K562 (cell line): ENCODE results near the gene CRYAB. TPM values are rescaled to one million over a fixed set of nuclear protein-coding genes. Genes with fewer than 3 reads are reported as not detected.

Experiments
- ZNF318 ChIP-seq, 2 experiments: fragments of 450-650 bp; IDR thresholded peaks; 2 replicates each; pipeline ENCODE4 v1.6.1; 2016; ENCODE audit warnings: mild to moderate bottlenecking in 2 of 2, borderline replicate concordance in 1 of 2, low read depth in 1 of 2, moderate library complexity in 1 of 2
- ZNF395 ChIP-seq: fragments of 200-800 bp; sonication (Bioruptor generic); IDR thresholded peaks from 2 replicates; pipeline ENCODE4 v1.6.1; 2017; ENCODE audit warnings: missing genetic modification characterization, missing compliant biosample characterization
- ZNF695 ChIP-seq: fragments of 450-650 bp; formaldehyde crosslinking; IDR thresholded peaks from 2 replicates; pipeline ENCODE4 v1.4.0; 2020; ENCODE audit warnings: mild to moderate bottlenecking, moderate library complexity
- polyA plus RNA-seq, 8 experiments: library from polyadenylated mRNA; depleted of rRNA in 4 of 8; stranded (reverse) in 5 of 8; unstranded in 3 of 8; fragments of >200 nt; fragmentation: Nextera tagmentation in 2 of 8; fragmentation: Illumina TruSeq in 1 of 8; extraction: Ambion mirVana in 2 of 8; extraction: Trizol in 1 of 8; gene quantifications; 2 replicates each; pipeline versions ENCODE4 v1.2.1 to v1.2.3, GENCODE V29; 2011 to 2014; ENCODE audit warnings: inconsistent platforms in 1 of 8, missing spikeins in 1 of 8
- total RNA-seq, 7 experiments: library from RNA; depleted of rRNA in 6 of 7; stranded (reverse); fragments of >200 nt in 6 of 7; fragmentation: Illumina TruSeq in 2 of 7; extraction: Trizol in 2 of 7; gene quantifications; 2 replicates each; pipeline versions ENCODE4 v1.2.1 to v1.2.3, GENCODE V29; 2011 to 2021; ENCODE audit warnings: low replicate concordance in 1 of 7
- TF ChIP-seq, protein P1 (sequence below), 2 experiments: fragments of 450-650 bp in 1 of 2; sonication (generic) in 1 of 2; formaldehyde crosslinking in 1 of 2; IDR thresholded peaks; 2 replicates each; pipeline versions ENCODE4 v1.7.1 to v1.9.0; 2016 to 2022; ENCODE audit warnings: inconsistent platforms in 1 of 2, mild to moderate bottlenecking in 1 of 2, missing genetic modification reagents in 1 of 2

Gene CRYAB
- total and polyA plus RNA-seq, 9 of the 15 experiments (the other 6 are each of a cell fraction or from before 2014, with no cell fraction given), result 0.83 to 7.5 (median 3.6) TPM

DNA sequence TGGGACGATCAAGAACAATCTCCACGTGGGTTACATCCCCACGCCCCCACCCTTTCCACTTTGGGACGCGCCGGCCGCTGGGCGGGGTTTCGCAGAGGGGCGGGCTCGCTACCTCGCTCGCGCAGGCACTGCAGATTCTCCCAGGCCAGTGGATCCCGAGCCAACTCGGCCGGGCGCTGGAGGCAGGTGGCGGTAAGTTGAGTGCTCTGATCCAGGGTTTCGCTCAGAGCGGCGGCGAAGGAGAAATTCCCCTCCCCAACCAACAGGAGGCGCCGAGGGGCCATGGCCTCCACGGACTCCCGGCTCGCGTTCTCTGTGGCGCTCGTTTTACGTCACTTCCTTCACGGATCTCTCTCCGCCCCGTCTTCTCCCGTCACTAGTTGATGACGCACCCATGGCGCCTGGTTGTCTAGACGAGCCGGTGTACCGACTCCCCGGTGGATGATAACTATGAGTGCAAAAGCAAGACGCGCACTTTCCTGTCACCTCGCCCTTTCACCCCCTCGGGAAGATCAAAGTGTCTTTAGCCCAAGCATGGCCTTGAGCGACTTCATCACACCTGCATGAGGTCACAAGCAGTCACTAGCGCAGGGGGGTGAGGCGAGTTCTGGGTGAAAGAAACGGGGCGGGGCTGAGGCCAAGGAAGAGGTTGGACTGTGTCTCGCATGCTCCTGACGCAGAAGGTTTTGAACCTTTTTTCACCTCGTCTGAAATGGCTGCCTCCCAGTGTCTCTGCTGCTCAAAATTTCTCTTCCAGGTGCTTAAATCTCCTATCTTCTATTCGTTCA is 32.5 kb downstream of the CRYAB start, which contains the start of the genes CFAP68 and FDXACB1 (continued):
- TF ChIP-seq, protein P1, sequence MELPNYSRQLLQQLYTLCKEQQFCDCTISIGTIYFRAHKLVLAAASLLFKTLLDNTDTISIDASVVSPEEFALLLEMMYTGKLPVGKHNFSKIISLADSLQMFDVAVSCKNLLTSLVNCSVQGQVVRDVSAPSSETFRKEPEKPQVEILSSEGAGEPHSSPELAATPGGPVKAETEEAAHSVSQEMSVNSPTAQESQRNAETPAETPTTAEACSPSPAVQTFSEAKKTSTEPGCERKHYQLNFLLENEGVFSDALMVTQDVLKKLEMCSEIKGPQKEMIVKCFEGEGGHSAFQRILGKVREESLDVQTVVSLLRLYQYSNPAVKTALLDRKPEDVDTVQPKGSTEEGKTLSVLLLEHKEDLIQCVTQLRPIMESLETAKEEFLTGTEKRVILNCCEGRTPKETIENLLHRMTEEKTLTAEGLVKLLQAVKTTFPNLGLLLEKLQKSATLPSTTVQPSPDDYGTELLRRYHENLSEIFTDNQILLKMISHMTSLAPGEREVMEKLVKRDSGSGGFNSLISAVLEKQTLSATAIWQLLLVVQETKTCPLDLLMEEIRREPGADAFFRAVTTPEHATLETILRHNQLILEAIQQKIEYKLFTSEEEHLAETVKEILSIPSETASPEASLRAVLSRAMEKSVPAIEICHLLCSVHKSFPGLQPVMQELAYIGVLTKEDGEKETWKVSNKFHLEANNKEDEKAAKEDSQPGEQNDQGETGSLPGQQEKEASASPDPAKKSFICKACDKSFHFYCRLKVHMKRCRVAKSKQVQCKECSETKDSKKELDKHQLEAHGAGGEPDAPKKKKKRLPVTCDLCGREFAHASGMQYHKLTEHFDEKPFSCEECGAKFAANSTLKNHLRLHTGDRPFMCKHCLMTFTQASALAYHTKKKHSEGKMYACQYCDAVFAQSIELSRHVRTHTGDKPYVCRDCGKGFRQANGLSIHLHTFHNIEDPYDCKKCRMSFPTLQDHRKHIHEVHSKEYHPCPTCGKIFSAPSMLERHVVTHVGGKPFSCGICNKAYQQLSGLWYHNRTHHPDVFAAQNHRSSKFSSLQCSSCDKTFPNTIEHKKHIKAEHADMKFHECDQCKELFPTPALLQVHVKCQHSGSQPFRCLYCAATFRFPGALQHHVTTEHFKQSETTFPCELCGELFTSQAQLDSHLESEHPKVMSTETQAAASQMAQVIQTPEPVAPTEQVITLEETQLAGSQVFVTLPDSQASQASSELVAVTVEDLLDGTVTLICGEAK (IDR thresholded peaks at IDR 0.05), result peak; percentile 93
- TF ChIP-seq, protein P1 (CRISPR knock-in tag; IDR thresholded peaks at IDR 0.05), result no peak
- no peak for TF ChIP-seq ZNF695 (CRISPR knock-in tag)
- peak; percentile 95 for TF ChIP-seq ZNF395
- peak in 1 of 2 experiments; percentile 59; a peak in 1 of 4 replicates for TF ChIP-seq ZNF318 (IDR thresholded peaks at IDR 0.05; ENCODE audit: borderline replicate concordance in 1 of 2, low read depth in 1 of 2)
